Gastroesophageal sphincter (tissue), 4 donors: ENCODE measurements around the gene GXYLT2. TPM values are rescaled to one million over a fixed set of nuclear protein-coding genes. Genes with fewer than 3 reads are reported as not detected.
"Not testable (repeated sequence)": the region's sequence is repeated elsewhere in the genome, so short reads cannot be mapped to it uniquely, and the experiment has no call there.

Source experiments
- ATAC-seq: fragments of 150-250 bp; one replicate; pipeline ENCODE4 v1.9.1; 2016; ENCODE audit warnings: mild to moderate bottlenecking, moderate library complexity
- H3K27ac ChIP-seq, 4 donors: fragments of 200-600 bp; sonication (generic) in 3 of 4; 1 replicate in 3 of 4; 2 replicates in 1 of 4; pipeline ENCODE4 v1.5.1; 2016 to 2019
- H3K27me3 ChIP-seq: fragments of 200-600 bp; sonication (generic); one replicate; pipeline ENCODE4 v1.5.1; 2019
- H3K36me3 ChIP-seq, 2 donors: fragments of 200-600 bp; sonication (generic); one replicate each; pipeline ENCODE4 v1.5.1; 2019; ENCODE audit warnings: control low read depth in 1 of 2
- H3K4me1 ChIP-seq, 3 donors: fragments of 200-600 bp; sonication (generic); 1 replicate in 2 of 3; 2 replicates in 1 of 3; pipeline ENCODE4 v1.5.1; 2016 to 2019; ENCODE audit warnings: control low read depth in 2 of 3
- H3K4me3 ChIP-seq, 2 donors: fragments of 200-600 bp; sonication (generic); one replicate each; pipeline ENCODE4 v1.5.1; 2019; ENCODE audit warnings: mild to moderate bottlenecking in 1 of 2, moderate library complexity in 1 of 2
- H3K9me3 ChIP-seq, 3 donors: fragments of 200-600 bp; sonication (generic); one replicate each; pipeline ENCODE4 v1.5.1; 2017 to 2019; ENCODE audit warnings: control low read depth in 2 of 3
- CTCF ChIP-seq, 4 experiments: fragments of 200-600 bp in 2 of 4; fragments of 450-650 bp in 2 of 4; sonication (generic) in 1 of 4; IDR thresholded peaks; one replicate each; pipeline ENCODE4 v1.5.1; 2017 to 2019; ENCODE audit warnings: antibody characterized with exemption in 4 of 4, mild to moderate bottlenecking in 2 of 4, moderate library complexity in 2 of 4
- EP300 ChIP-seq: sonication (generic); formaldehyde crosslinking; IDR thresholded peaks from one replicate; pipeline ENCODE4 v1.6.1; 2017; ENCODE audit warnings: antibody characterized with exemption, mild to moderate bottlenecking
- POLR2A ChIP-seq, 2 donors: fragments of 450-650 bp; IDR thresholded peaks; one replicate each; pipeline ENCODE4 v1.6.1; 2017; ENCODE audit warnings: antibody characterized with exemption in 2 of 2, mild to moderate bottlenecking in 2 of 2, moderate library complexity in 1 of 2
- POLR2AphosphoS5 ChIP-seq: sonication (generic); formaldehyde crosslinking; IDR thresholded peaks from one replicate; pipeline ENCODE4 v1.6.1; 2017; ENCODE audit warnings: antibody characterized with exemption
- WGBS, 2 donors: methylation state at CpG; one replicate each; pipeline ENCODE4 v1.1.5; 2018; ENCODE audit warnings: low coverage in 1 of 2; 5-methylcytosine and 5-hydroxymethylcytosine counted together
- total RNA-seq, 4 donors: library from RNA; depleted of rRNA; stranded (reverse); fragments of >200 nt; gene quantifications; one replicate each; pipeline ENCODE4 v1.1.0, GENCODE V29; 2016

Gene GXYLT2
- total RNA-seq, 4 donors from 2014 or later, result 6.1 to 7.9 (median 7.0) TPM

DNA sequence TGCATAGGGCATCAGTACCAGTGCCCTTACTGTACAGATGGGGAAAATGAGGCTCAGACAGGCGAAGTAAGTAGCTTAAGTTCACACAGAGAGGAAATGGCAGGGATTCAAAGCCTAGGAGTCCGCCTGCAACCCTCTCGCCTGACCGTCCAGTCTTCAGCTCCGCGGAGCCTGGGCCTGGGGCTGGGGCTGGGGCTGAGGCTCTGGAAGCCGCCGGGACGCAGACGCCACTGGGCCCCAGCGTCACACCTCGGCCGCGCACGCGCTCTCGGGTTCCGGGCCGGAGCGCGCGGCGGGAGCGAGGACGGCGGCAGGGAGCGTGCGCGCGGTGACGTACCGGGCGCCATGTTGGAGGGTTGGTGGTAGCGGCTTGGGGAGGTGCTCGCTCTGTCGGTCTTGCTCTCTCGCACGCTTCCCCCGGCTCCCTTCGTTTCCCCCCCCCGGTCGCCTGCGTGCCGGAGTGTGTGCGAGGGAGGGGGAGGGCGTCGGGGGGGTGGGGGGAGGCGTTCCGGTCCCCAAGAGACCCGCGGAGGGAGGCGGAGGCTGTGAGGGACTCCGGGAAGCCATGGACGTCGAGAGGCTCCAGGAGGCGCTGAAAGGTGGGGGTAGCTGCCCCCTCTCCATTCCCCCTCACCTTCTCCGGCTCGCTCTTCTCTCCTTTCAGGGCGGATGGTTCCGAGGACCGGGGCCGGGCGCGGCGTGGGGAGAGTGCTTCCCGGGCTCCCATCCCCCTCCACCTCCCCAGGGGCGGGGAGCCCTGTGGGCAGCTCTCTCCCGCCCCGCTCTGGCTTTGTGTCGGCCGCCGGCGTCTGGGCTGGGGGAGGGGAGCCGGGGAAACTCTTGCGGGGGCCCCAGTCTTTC lies 108.9 kb downstream of the GXYLT2 start, which contains the start of gene PPP4R2:
Gene PPP4R2 (plus strand): TSS at position 339 of the 861 bp plus-strand sequence. CDS start 227 bp downstream, at position 566.
- peak within 1 kb of the TSS; percentile 86 to 99 (median 98) for H3K27ac ChIP-seq
- no peaks in the 10 kb centered on the region for H3K27me3 ChIP-seq
- no peaks in the 10 kb centered on the region for H3K9me3 ChIP-seq
- ATAC-seq, result peak; percentile 99
- H3K4me3 ChIP-seq, result peak within 1 kb of the TSS; percentile 77 to 92
- TF ChIP-seq POLR2A (IDR thresholded peaks at IDR 0.05) (peak; percentile 79 to 84), CTCF (IDR thresholded peaks at IDR 0.05) (peak in 1 of 4 experiments; percentile 25), POLR2AphosphoS5 (peak; percentile 94), EP300 (no peak)
- WGBS, 2 donors, result 16% methylated on average over 4 of the region's 75 CpGs; no CpG with 5 or more reads in 1 of the 2 donors
- peaks cover 0 to 9% of the 10 kb centered on the region in 2 donors for H3K36me3 ChIP-seq
- peaks cover 0 to 47% (median 25%) of the 10 kb centered on the region in 3 donors for H3K4me1 ChIP-seq

DNA sequence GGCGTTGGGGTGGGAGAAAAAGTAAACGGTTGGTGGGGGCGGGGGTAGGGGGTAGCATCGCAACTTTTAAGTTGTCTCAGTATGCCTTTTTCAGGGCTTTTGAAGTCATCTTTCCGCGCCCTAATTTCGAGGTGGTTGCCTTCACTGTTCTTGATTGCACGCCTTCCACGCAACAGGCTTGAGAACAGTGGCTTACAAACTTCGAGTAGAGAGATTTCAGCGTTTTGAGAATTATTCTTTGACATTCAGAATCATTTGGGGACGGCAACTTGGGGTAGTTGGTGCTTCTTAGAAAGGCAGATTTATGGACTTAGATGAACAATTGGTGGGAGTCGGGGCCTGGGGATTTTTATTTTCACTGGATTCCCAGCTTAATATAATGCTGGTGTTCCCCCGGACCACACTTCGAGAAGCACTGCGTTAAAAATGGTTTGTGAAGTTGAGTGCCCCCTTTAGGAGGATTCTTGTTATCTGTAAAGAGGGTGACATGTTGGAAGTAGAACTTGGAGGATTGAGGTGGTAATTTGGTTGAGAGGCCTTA lies 109.6 kb downstream of the GXYLT2 start:
- peaks cover 0 to 15% of the 10 kb centered on the region in 2 donors for H3K36me3 ChIP-seq
- peak overlapping the region; percentile 86 to 99 (median 98) for H3K27ac ChIP-seq
- H3K4me3 ChIP-seq, result peak overlapping the region; percentile 77 to 92
- no peaks in the 10 kb centered on the region for H3K27me3 ChIP-seq
- WGBS, 2 donors, result 0 to 2% methylated on average over 4 to 8 of the region's 16 CpGs
- TF ChIP-seq POLR2A (IDR thresholded peaks at IDR 0.05), result no peak
- no peak for TF ChIP-seq POLR2AphosphoS5
- no peak for TF ChIP-seq EP300
- peak in 2 of 4 experiments; percentile 33 to 54 for TF ChIP-seq CTCF (IDR thresholded peaks at IDR 0.05)
- ATAC-seq, result no peak
- peaks cover 3 to 55% (median 29%) of the 10 kb centered on the region in 3 donors for H3K4me1 ChIP-seq
- H3K9me3 ChIP-seq, result no peaks in the 10 kb centered on the region

- peak overlapping the region; percentile 77 to 92 for H3K4me3 ChIP-seq
- peak overlapping the region in 2 of 4 donors; percentile 96 to 99 for H3K27ac ChIP-seq
- H3K27me3 ChIP-seq, result no peaks in the 10 kb centered on the region
- H3K4me1 ChIP-seq, result peaks cover 3 to 65% (median 30%) of the 10 kb centered on the region in 3 donors
- no peak for ATAC-seq
- peaks cover 0 to 15% of the 10 kb centered on the region in 2 donors for H3K36me3 ChIP-seq
- TF ChIP-seq POLR2A (IDR thresholded peaks at IDR 0.05), result no peak
- no peak for TF ChIP-seq CTCF (IDR thresholded peaks at IDR 0.05)
- no peak for TF ChIP-seq EP300
- no peaks in the 10 kb centered on the region for H3K9me3 ChIP-seq
- 4 to 5% methylated on average over 4 of the region's 4 CpGs for WGBS, 2 donors
Observed at GRCh38 chr3:72998466-72998865, 110.6 kb downstream of the GXYLT2 start.

- ATAC-seq, result no peak
- H3K4me3 ChIP-seq, result peak overlapping the region in 1 of 2 donors; percentile 92
Observed at GRCh38 chr3:72999951-73000350, 112.1 kb downstream of the GXYLT2 start.

GRCh38 chr3:73003050-73003449 lies 115.2 kb downstream of the GXYLT2 start:
- not testable (repeated sequence) for H3K27me3 ChIP-seq, H3K27ac ChIP-seq, ATAC-seq, H3K9me3 ChIP-seq, H3K4me3 ChIP-seq
- Histone ChIP-seq H3K4me1 (peaks cover 3 to 74% (median 26%) of the 10 kb centered on the region in 3 donors), H3K36me3 (peaks cover 0 to 38% of the 10 kb centered on the region in 2 donors)
- WGBS, 2 donors, result 64 to 89% methylated on average over 6 to 8 of the region's 8 CpGs

More at GRCh38 chr3:72999951-73000350, 112.1 kb downstream of the GXYLT2 start:
- Histone ChIP-seq H3K27me3 (no peaks in the 10 kb centered on the region), H3K9me3 (no peaks in the 10 kb centered on the region), H3K27ac (no peak overlapping the region), H3K4me1 (peaks cover 3 to 76% (median 30%) of the 10 kb centered on the region in 3 donors), H3K36me3 (peaks cover 0 to 15% of the 10 kb centered on the region in 2 donors)
- no peak for TF ChIP-seq CTCF (IDR thresholded peaks at IDR 0.05)
- no peak for TF ChIP-seq EP300
- no peak for TF ChIP-seq POLR2AphosphoS5
- TF ChIP-seq POLR2A (IDR thresholded peaks at IDR 0.05), result no peak
- WGBS, 2 donors, result 27 to 41% methylated on average over 2 of the region's 2 CpGs
